Caki2 (cell line): ENCODE measurements around the gene CD59. TPM values are rescaled to one million over a fixed set of nuclear protein-coding genes. Genes with fewer than 3 reads are reported as not detected.

ENCODE experiments used
- DNase-seq: peaks from one replicate; pipeline ENCODE4 v3.0.0-alpha.2; 2015; ENCODE audit warnings: low read depth
- in situ Hi-C: cut with HindIII; loops from 2 replicates; pipeline ENCODE4 v1.10.0; 2016; ENCODE audit warnings: low sequenced_read_pairs, low pct_unique_long_range_greater_than_20kb, mixed read lengths
- total RNA-seq: library from RNA; depleted of rRNA; stranded (reverse); fragments of >200 nt; shearing (Covaris generic); gene quantifications from 2 replicates; pipeline ENCODE4 v1.2.3, GENCODE V29; 2014; ENCODE audit warnings: low replicate concordance; rRNA removed

The CD59 gene
- total RNA-seq, 1 experiment from 2014 or later = 219 TPM

DNA sequence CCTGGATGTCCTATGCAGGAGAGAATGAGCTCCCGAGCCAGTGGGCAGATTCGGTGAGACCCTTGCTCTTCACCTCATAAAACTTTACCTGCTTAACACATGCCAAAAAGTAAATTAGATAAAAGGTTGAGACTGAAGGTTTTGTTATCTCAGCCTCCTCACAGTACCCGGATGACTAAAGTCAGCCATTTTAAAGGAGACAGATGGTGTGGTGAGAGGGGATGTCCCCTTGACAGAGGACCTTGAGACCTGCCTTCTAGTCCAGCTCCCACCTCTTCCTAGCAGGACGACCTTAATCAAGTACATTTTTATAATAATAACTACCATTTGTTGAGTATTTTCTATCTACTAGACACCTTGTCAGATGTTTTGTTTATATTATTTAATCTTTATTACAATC, 75.3 kb downstream of the CD59 start:
- no peak for DNase-seq
- in situ Hi-C loops = no loop called here

DNA sequence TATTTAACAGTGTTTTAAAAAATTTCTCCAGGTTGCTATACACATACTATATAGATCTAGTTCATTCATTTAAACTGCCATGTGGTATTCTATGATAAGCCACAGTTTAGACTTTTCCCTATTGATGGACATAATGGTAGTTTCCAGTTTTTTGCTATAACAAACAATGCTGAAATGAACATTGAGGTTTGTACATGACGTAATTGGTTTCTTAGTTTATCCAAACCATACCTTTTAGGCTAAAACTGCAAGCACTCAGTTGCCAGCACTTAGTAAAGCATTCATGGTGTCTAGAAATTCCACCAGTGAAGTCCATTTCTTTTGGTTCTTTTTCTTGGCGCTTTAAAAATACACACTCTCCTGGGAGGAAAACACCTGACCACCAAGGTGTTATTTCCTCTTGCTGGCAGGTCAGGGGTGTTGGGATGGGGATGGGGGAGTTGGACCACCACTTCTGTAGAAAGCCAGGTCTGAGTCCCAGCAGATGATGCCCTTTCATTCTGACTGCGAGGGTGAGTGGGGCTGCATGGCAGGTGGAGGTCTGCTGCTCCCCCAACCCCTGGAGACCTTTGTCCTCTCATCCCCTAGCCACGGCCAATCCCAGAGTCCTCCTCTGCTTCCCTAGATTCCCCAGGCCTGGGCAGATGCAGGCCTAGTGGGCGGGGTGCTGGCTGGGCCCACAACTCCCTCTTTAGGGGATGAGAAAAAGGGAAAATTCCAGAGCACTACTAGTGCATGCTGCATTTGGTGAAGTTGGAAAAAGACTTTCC, 76.7 kb downstream of the CD59 start:
- DNase-seq = no peak
- in situ Hi-C loops = no loop called here

DNA sequence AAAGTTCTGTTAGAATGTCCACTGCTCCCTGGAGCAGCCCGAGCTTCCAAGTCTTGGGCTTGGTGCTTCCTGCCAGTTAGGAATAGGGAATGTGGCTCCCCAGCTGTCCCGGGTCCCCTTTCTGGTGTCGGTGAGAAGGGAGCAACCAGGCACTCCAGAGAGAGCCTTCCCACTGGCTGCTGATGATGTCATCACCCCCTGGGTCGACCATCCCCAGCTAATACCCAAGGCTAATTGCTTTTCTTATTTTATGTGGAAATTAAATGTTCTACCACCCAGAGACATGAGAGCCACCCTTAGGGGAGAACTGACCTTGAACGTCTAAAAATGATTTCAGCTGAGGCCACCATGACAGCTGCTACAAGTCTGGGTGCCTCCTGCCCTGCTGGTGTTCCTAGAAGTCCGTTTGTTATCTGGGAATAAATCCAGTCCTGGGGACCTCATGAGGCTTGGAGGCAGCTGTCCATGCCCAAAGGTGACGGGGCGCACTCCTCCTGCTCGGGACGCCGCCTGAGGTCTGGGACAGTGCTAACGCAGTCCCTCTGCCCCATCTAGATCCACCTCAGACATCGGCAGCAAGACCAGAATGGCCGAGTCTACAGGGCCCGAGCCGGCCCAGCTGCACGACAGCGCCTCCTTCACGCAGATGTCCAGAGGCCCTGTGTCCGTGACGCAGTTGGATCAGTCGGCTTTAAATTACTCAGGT, 77.9 kb downstream of the CD59 start:
- in situ Hi-C loops = no loop called here
- no peak for DNase-seq

DNA sequence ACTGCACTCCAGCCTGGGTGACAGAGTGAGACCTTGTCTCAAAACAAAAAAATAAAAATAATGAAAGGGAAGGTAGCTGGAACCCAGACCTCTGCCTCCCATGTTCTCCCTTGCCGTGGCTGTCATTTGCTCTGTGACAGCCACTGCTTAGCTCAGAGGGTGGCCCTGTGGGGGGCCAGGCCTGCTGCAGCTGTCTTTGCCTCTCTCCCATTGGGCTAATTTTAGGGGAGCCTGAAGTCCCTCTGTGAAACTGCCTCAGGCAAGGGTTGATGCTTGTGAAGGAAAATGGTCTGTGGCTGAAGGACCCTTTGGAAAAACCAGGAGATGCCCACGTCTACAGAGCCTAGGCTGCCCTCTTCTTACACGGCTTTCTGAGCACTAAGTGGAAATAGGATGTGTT, 78.5 kb downstream of the CD59 start:
- no peak for DNase-seq
- in situ Hi-C loops = no loop called here

DNA sequence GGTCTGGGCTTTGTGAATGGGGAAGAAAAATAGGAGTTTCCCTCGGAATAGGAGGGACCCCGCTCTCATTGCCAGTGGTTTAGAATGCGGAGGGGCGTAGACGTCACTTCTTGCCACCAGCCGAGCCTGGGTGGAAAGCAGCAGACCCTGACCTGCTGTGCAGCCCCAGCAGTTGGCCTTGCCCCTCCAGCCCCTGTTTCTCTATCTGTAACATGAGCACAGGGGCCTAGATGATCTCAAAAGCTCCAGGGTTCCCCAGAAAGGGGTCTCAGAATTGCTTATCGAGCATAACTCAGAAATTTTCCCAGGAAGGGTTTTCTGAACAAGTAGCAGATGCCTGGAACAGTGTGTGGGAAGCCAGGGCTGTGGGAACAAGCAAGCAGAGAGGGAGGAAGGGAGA, 79.5 kb downstream of the CD59 start:
- DNase-seq = no peak
- in situ Hi-C loops = no loop called here

DNA sequence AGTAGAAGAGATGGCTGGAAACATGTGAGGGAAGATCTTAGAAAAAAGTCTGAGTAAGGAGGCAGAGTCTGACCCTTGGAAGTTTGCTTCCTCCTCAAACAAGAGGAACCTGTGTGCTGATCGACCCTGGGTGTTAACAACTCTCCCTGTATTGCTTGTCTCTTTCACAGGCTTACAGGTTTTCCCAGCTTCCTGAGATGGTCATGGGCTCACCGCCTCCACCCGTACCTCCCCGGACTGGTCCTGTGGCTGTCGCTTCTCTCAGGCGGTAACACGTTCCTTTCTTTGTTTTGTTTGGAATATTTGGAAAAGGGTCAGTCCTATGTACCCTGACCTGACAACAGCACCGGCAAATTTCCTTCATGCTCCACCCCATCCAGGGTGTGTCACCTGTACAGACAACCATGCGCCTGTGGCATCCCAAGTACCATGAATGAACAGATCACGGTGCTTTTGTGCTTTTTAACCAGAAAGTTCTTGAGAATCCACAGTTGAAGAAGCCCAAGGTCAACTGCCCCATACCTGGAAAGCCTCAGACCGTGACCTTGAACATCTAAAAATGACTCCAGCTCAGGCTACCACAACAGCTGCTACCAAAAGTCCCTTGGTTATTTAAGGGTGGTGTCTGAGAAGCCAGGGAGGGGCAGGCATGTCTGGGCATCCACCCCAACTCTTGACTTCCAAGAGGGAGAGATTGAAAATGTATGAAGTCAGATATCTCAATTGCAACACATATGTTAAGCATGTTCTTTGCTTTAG, 80.2 kb downstream of the CD59 start:
- no peak for DNase-seq
- in situ Hi-C loops = no loop called here

DNA sequence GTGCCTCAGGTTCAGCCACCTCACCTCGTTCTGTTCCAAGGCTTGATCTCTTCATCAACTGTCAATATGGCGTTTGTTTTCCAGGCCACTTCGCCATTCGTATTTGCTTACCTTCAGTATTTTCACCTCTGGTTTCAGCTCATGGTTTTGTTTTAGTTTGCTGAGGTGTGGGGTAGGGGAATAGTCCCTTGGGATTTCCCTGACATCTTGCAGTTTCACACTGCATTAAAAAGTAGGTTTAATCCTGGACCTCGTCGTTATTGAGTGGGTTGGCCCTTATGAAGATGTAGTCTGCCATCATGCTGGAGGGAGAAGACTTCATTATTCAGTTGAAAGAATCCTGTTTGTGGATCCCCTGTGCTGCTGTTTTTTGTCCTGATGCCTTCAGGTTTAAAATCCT, 81.6 kb downstream of the CD59 start:
- in situ Hi-C loops = no loop called here
- DNase-seq = no peak

Other genes starting within 250 kb of the CD59 start
- gene C11orf91, start 35.6 kb downstream of the CD59 start, total RNA-seq = not detected in 2 replicates
- gene FBXO3, start 38.1 kb upstream of the CD59 start, total RNA-seq = 20.2 TPM in 2 replicates
- gene LMO2, start 155.7 kb upstream of the CD59 start, total RNA-seq = not detected in 2 replicates